ENCODE measurements around the gene GLRX. TPM values are rescaled to one million over a fixed set of nuclear protein-coding genes. Genes with fewer than 3 reads are reported as not detected.

The GLRX gene
- polyA plus RNA-seq, 1 donor (not counting 4 experiments of a cell fraction or from before 2014, with no cell fraction given): 15.6 TPM

DNA sequence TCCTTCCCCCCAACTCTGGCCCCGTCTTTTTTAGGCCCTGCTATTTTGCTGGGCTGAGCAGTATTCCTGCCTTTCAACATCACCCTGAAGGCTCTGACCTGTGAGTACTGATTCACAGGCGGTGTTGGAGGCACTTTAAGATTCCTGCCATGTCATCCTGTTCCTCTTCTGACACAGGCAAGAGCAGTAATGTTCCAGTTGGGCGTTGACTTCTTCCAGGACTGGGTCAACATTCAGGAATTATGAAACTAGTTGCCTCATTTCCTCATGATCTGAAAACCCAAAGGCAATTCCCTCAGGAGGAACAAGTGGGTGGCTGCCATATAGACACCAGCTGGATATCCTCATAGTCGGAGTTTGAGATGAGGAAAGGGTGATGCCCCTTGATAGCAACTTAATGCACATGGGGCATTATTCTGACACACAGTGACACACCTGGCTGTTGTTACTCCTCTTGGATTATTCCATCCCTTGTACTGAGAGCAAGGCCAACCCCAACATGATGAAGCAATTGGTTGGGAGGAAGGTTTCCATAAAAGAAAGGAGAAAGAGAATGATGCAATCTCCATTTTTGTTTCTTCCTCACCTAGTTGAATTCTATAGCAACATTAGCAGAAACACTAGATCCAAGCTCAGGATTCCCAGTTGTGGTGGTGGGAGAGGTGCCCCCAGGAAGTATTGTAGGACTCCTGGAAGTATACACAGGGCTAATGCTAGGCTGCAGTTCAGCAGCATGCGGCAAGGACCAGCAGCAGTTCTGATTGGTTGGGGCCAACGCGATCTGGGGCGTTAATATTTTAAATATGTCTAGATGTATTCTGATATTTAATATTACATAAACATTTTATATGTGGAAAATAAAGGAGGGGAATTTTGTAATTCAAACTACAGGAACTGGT lies 19.6 kb upstream of the GLRX start:
- H3K9me3 ChIP-seq (ENCODE audit: control insufficient read depth, low read depth, low read length): no peaks in the 10 kb centered on the region
- no peaks in the 10 kb centered on the region for H3K27me3 ChIP-seq (ENCODE audit: control insufficient read depth, extremely low read depth, insufficient read depth, low read length)
- TF ChIP-seq CTCF (optimal IDR thresholded peaks at IDR 0.05 in 1 of 3, IDR thresholded peaks at IDR 0.05 in 1 of 3, conservative IDR thresholded peaks at IDR 0.05 in 1 of 3; ENCODE audit: extremely low read depth in 1 of 3, insufficient read depth in 2 of 3, low read length in 3 of 3): no peak
- TF ChIP-seq EZH2 (IDR thresholded peaks at IDR 0.05; ENCODE audit: low read length): no peak
- H2AFZ ChIP-seq (ENCODE audit: control insufficient read depth, low read length): no peak overlapping the region
- no peaks in the 10 kb centered on the region for H3K9me1 ChIP-seq (ENCODE audit: control insufficient read depth, extremely low read depth, insufficient read depth, low read length)
- no peak overlapping the region for H3K4me2 ChIP-seq (ENCODE audit: control insufficient read depth, extremely low read depth, insufficient read depth, low read depth, low read length)
- FAIRE-seq: no peak
- dilution Hi-C loops (cut with MboI; ENCODE audit: extremely low pct_ligation_motif_present, low sequenced_read_pairs): no loop called here
- no peak overlapping the region for H3K27ac ChIP-seq (ENCODE audit: control insufficient read depth, insufficient read depth, low read length)
- H4K20me1 ChIP-seq (ENCODE audit: control insufficient read depth, extremely low read depth, insufficient read depth, low read length): no peaks in the 10 kb centered on the region
- H3K36me3 ChIP-seq (ENCODE audit: control insufficient read depth in 2 of 2, extremely low read depth in 1 of 2, insufficient read depth in 2 of 2, low read length in 2 of 2): no peaks in the 10 kb centered on the region
- H3K79me2 ChIP-seq (ENCODE audit: control insufficient read depth, insufficient read depth, low read length): no peaks in the 10 kb centered on the region
- H3K4me3 ChIP-seq (ENCODE audit: control insufficient read depth in 2 of 3, extremely low read depth in 1 of 3, insufficient read depth in 2 of 3, low read depth in 1 of 3, low read length in 3 of 3): no peak overlapping the region
- DNase-seq (ENCODE audit: low read depth, low spot score): no peak
- H3K4me1 ChIP-seq (ENCODE audit: control insufficient read depth, extremely low read depth, insufficient read depth, low read length): peaks cover 7% of the 10 kb centered on the region
- H3K9ac ChIP-seq (ENCODE audit: control insufficient read depth, extremely low read depth, insufficient read depth, low read length): no peak overlapping the region

DNA sequence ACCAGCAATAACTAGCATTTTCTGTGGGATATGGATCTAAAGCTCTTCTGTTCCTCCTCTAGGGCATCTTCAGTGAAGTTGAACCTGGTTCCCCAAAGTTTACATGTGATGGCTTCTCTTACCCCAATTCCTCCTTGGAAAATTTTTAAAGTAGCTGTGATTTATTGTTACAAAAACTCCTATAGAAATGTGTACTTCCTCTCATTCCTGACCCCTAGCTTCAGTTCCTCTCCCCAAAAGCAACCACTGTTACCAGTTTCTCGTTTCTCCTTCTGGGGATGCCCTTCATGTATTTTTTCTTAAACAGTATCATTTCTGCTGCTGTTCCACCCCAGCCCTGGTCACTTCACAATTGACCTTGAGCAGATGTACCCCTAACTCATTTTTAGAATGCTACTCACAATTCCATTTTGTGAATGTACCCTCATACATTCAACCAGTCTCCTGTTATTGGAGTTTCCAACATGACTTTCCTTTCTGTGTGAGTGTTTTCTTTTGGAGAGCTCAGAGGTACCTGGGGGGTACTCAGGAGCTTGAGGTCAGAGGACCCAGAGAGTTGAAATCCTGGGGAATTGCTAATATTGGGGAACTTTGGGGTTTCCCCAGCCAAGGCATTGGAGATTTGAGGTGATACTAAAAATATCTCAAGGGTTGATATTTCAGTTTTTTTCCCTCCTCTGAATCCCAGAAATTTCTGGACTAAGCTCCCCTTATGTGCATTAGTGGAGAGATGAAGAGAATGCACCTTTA lies 18.6 kb upstream of the GLRX start:
- Histone ChIP-seq H3K27ac (ENCODE audit: control insufficient read depth, insufficient read depth, low read length) (no peak overlapping the region), H3K9me3 (ENCODE audit: control insufficient read depth, low read depth, low read length) (no peaks in the 10 kb centered on the region), H2AFZ (ENCODE audit: control insufficient read depth, low read length) (no peak overlapping the region), H3K4me2 (ENCODE audit: control insufficient read depth, extremely low read depth, insufficient read depth, low read depth, low read length) (no peak overlapping the region), H3K4me1 (ENCODE audit: control insufficient read depth, extremely low read depth, insufficient read depth, low read length) (no peaks in the 10 kb centered on the region), H3K4me3 (ENCODE audit: control insufficient read depth in 2 of 3, extremely low read depth in 1 of 3, insufficient read depth in 2 of 3, low read depth in 1 of 3, low read length in 3 of 3) (no peak overlapping the region), H3K79me2 (ENCODE audit: control insufficient read depth, insufficient read depth, low read length) (no peaks in the 10 kb centered on the region), H3K9ac (ENCODE audit: control insufficient read depth, extremely low read depth, insufficient read depth, low read length) (no peak overlapping the region), H4K20me1 (ENCODE audit: control insufficient read depth, extremely low read depth, insufficient read depth, low read length) (no peaks in the 10 kb centered on the region), H3K36me3 (ENCODE audit: control insufficient read depth in 2 of 2, extremely low read depth in 1 of 2, insufficient read depth in 2 of 2, low read length in 2 of 2) (no peaks in the 10 kb centered on the region), H3K27me3 (ENCODE audit: control insufficient read depth, extremely low read depth, insufficient read depth, low read length) (no peaks in the 10 kb centered on the region), H3K9me1 (ENCODE audit: control insufficient read depth, extremely low read depth, insufficient read depth, low read length) (no peaks in the 10 kb centered on the region)
- TF ChIP-seq CTCF (optimal IDR thresholded peaks at IDR 0.05 in 1 of 3, IDR thresholded peaks at IDR 0.05 in 1 of 3, conservative IDR thresholded peaks at IDR 0.05 in 1 of 3; ENCODE audit: extremely low read depth in 1 of 3, insufficient read depth in 2 of 3, low read length in 3 of 3) (no peak), EZH2 (IDR thresholded peaks at IDR 0.05; ENCODE audit: low read length) (no peak)
- DNase-seq (ENCODE audit: low read depth, low spot score) (no peak), FAIRE-seq (no peak)
- dilution Hi-C loops (cut with MboI; ENCODE audit: extremely low pct_ligation_motif_present, low sequenced_read_pairs): no loop called here
